Activated T-cell treated with anti-CD3 and anti-CD28 coated beads, Interleukin-2, amount 50 U/mL, for 4 hours (primary cell): ENCODE results near the gene ZBTB18. TPM values are rescaled to one million over a fixed set of nuclear protein-coding genes. Genes with fewer than 3 reads are reported as not detected.

Source experiments
- ATAC-seq, 2 donors: fragments of 200-7000 bp; cut with Tn5 transposase; one replicate each; pipeline ENCODE4 v1.10.0; 2021
- DNase-seq: peaks from one replicate; pipeline ENCODE4 v3.0.0-alpha.2; 2020
- H3K27me3 Mint-ChIP-seq: one replicate; pipeline ENCODE4 v1.8.0; 2021; ENCODE audit warnings: low read depth, mixed read lengths
- H3K36me3 Mint-ChIP-seq: one replicate; pipeline ENCODE4 v1.8.0; 2022; ENCODE audit warnings: mixed read lengths; ENCODE audit not compliant: insufficient read depth
- H3K4me1 Mint-ChIP-seq: one replicate; pipeline ENCODE4 v1.8.0; 2021; ENCODE audit warnings: low read depth, mixed read lengths
- H3K4me3 Mint-ChIP-seq: one replicate; pipeline ENCODE4 v1.8.0; 2021; ENCODE audit warnings: mild to moderate bottlenecking, moderate library complexity, mixed read lengths
- H3K9me3 Mint-ChIP-seq: one replicate; pipeline ENCODE4 v1.8.0; 2021; ENCODE audit warnings: mixed read lengths
- total RNA-seq, 3 donors: library from RNA; stranded (reverse); gene quantifications; one replicate each; pipeline ENCODE4 v1.2.1, GENCODE V29; 2021

Gene ZBTB18
- total RNA-seq, 3 donors from 2014 or later, result 4.9 to 6.5 (median 5.2) TPM

DNA sequence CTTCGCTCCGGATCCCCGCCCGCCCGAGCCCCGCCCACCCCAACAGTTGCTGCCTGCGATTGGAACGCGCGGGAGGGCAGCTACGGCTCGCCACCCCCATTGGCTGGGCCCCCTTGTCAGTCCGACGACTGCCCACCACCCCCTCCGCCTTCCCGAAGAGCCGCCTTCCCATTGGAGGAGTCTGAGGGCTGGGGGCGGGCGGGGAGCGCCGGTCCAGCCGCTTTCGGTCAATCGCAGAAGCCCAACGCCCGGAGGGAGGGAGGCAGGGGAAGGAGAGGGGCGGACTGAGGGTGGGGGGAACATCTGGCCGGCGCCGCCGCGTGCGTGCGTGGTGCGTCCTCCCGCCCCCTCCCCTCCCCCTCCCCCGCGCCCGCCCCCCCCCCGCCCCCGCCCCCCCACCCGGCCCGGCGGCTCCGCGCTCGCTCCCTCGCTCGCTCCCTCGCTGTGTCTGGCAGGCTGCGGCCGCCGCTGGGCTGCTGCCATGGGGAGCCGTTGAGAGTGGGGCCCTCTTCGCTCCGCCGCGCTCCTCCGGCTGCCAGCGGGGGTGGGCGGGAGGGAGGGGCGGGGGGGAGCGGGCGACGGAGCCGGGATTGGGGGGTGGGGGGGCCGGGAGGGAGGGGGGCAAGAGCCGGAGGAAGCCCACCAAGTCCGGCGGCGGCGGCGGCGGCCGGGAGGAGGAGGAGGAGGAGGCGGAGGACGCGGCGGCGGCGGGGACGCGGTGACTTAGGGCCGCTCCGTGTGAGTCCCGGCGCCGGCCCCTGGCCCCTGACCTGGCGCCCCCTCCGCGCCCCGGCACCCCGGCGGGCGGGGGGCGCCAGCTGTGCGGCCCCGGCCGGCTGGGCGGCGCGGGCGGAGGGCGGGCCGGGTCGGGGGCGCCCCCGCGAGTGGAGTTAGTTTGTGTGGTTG lies 2.6 kb upstream of the ZBTB18 start:
- DNase-seq, result peak; percentile 95
- no peaks in the 10 kb centered on the region for H3K36me3 Mint-ChIP-seq
- peaks cover 2% of the 10 kb centered on the region for H3K27me3 Mint-ChIP-seq
- H3K4me3 Mint-ChIP-seq, result peak overlapping the region; percentile 96
- peak; percentile 87 for ATAC-seq
- H3K4me1 Mint-ChIP-seq, result peaks cover 42% of the 10 kb centered on the region
- no peaks in the 10 kb centered on the region for H3K9me3 Mint-ChIP-seq

DNA sequence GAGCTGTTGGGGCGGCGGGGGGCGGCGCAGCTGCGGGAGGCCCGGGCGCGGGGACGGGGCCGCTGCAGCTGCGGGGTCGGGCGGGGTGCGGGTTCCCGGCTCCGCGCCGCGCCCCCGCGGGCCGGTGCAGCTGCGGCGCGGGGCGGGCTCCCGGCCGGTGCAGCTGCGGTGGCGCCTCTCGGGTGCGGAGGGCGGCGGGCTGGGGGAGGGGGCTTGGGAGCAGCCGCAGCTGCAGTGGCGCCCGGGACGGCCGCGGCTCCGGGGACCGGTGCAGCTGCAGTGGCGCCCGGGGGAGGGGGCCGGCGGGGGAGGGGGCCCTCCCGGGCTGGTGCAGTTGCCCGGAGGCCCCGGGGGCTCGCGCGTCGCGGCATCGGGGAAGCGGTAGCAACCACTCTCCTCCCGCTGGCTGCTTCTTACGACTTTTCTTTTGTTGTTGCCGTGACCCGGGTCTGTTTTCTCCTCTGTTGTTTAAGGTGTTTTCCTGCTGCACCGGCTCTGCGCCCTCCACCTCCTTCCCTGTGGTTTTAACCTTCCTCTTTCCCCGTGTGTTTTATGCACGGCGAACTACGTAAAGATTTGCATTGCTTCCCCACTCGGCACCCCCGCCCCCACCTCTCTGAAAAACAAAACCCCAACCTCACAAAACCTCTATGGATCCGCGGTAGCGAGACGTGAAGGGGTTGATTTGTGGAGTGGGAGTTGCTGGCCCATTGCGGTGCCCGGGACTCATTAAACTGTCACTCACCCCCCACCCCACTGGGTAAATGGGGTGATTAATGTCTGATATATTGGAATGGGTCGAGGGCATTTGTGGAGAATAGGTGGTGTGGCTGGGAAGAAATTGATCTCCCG lies 1.7 kb upstream of the ZBTB18 start:
- Mint-ChIP-seq H3K4me3 (peak overlapping the region; percentile 89), H3K4me1 (peaks cover 42% of the 10 kb centered on the region), H3K9me3 (no peaks in the 10 kb centered on the region), H3K27me3 (no peaks in the 10 kb centered on the region), H3K36me3 (no peaks in the 10 kb centered on the region)
- ATAC-seq (peak in 1 of 2 donors; percentile 0), DNase-seq (peak; percentile 19)

DNA sequence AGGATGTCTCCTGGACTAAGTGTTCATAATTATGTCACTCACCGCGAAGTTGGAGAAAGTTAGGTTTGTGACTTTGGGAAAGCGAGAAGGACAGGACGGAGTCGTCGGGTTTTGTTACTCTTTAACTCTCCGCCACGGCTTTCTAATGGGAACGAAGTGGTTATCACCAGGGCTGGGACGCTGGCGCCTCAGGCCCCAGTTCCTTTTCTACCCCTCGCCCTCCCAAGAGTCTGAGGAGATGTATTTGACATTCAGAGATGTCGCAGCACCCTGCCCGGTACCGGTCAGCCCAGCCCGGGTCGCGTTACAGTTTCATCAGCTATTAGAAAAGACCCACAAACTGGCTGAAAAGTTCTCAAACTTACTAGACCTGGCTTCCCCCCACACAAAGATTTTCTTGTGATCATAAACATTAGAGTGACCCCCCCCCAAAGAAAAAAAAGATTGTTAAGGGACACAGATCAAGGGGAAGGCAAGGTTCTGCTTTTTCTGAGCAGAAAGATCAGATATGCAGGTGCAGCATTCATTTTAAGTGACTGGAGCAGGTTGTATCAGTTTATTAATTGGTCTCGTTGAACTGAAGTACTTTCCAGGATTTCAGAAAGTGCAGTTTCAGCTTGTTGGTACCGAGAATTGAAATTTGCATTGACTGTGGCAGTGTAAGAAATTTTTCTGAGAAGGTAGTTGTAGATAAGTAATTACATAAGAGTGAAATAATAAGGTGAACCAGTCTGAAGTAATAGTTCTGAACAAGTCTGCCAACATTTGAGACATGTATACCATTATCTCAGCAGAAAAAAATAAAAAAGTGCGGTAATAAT lies 859 bp upstream of the ZBTB18 start:
- H3K4me1 Mint-ChIP-seq, result peaks cover 36% of the 10 kb centered on the region
- H3K27me3 Mint-ChIP-seq, result no peaks in the 10 kb centered on the region
- ATAC-seq, result no peak
- DNase-seq, result no peak
- no peaks in the 10 kb centered on the region for H3K9me3 Mint-ChIP-seq
- peak overlapping the region; percentile 89 for H3K4me3 Mint-ChIP-seq
- H3K36me3 Mint-ChIP-seq, result no peaks in the 10 kb centered on the region

DNA sequence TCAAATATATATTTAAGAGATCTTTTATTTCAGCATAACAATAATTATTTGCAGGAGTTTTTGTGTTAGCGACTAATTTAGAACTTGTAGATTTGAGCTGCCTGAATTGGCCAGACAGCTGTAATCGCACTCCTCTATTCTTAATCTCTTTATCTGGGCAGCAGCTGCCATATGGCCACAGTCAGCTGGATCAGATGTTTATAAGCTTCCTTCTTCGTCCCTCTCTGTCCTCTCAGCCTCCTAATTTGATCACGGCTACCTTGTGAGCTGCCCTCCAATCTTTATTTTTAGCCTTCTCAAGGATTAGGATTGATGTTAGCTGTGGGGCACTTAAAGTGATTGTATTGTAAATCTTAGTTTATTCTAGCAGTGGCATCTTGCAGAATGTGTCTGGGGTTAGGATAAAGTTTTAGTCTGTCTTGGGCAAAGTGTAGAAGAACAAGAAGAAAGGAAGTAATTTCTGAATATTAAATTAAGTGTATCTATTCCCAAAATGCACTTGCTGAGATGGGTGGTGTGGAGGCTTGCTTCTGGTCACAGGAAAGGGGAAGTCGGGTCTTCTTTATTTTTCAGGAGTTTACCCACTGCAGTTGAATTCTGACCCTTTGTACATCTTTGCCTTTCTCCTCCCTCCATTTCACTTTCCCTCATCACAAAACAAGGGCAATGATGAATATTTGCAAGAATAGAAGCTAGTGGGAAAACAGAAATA lies 1.1 kb downstream of the ZBTB18 start:
- Mint-ChIP-seq H3K36me3 (peaks cover 2% of the 10 kb centered on the region), H3K27me3 (no peaks in the 10 kb centered on the region), H3K4me3 (no peak overlapping the region), H3K4me1 (peaks cover 24% of the 10 kb centered on the region), H3K9me3 (no peaks in the 10 kb centered on the region)
- DNase-seq (no peak), ATAC-seq (no peak)

DNA sequence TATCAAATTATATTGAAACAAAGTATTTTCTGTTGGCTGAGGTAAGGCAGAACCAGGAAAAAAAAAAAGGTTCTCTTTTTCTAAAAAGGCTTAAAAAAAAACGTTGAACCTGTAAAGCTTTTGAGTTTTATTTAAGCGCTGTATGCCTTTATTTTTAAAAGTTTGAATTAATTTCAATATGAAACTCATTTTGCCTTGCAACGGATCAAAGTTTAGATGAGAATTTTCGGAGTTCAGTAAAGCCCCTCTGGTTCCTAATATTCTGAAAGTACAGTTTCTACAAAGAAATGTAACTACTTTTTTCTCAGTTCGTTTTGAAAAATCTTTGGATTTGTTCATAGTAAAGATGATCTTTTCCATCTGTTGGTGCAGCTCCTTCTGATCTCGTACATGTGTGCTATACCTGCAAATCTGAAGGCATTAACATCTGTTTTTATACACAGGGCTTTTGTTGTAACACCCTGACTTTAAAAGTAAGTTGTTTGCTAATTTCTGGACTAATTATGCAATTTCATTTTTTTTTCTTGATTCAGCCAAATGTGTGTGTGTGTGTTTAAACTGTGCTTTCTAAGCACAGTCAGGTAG lies 1.7 kb downstream of the ZBTB18 start:
- Mint-ChIP-seq H3K36me3 (peaks cover 2% of the 10 kb centered on the region), H3K27me3 (no peaks in the 10 kb centered on the region), H3K4me3 (no peak overlapping the region), H3K4me1 (peaks cover 21% of the 10 kb centered on the region), H3K9me3 (no peaks in the 10 kb centered on the region)
- DNase-seq (no peak), ATAC-seq (no peak)

DNA sequence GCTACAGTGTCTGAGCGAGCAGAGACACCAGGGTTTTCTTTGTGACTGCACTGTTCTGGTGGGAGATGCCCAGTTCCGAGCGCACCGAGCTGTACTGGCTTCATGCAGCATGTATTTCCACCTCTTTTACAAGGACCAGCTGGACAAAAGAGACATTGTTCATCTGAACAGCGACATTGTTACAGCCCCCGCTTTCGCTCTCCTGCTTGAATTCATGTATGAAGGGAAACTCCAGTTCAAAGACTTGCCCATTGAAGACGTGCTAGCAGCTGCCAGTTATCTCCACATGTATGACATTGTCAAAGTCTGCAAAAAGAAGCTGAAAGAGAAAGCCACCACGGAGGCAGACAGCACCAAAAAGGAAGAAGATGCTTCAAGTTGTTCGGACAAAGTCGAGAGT lies 2.7 kb downstream of the ZBTB18 start:
- DNase-seq (no peak), ATAC-seq (no peak)
- no peak overlapping the region for H3K4me3 Mint-ChIP-seq
- peaks cover 2% of the 10 kb centered on the region for H3K36me3 Mint-ChIP-seq
- H3K27me3 Mint-ChIP-seq, result no peaks in the 10 kb centered on the region
- H3K9me3 Mint-ChIP-seq, result no peaks in the 10 kb centered on the region
- H3K4me1 Mint-ChIP-seq, result peaks cover 21% of the 10 kb centered on the region

DNA sequence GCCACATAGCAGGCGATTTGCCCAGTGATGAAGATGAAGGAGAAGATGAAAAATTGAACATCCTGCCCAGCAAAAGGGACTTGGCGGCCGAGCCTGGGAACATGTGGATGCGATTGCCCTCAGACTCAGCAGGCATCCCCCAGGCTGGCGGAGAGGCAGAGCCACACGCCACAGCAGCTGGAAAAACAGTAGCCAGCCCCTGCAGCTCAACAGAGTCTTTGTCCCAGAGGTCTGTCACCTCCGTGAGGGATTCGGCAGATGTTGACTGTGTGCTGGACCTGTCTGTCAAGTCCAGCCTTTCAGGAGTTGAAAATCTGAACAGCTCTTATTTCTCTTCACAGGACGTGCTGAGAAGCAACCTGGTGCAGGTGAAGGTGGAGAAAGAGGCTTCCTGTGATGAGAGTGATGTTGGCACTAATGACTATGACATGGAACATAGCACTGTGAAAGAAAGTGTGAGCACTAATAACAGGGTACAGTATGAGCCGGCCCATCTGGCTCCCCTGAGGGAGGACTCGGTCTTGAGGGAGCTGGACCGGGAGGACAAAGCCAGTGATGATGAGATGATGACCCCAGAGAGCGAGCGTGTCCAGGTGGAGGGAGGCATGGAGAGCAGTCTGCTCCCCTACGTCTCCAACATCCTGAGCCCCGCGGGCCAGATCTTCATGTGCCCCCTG lies 3.3 kb downstream of the ZBTB18 start:
- ATAC-seq (no peak), DNase-seq (no peak)
- Mint-ChIP-seq H3K4me3 (no peak overlapping the region), H3K36me3 (peaks cover 2% of the 10 kb centered on the region), H3K9me3 (no peaks in the 10 kb centered on the region), H3K27me3 (no peaks in the 10 kb centered on the region), H3K4me1 (peaks cover 21% of the 10 kb centered on the region)

DNA sequence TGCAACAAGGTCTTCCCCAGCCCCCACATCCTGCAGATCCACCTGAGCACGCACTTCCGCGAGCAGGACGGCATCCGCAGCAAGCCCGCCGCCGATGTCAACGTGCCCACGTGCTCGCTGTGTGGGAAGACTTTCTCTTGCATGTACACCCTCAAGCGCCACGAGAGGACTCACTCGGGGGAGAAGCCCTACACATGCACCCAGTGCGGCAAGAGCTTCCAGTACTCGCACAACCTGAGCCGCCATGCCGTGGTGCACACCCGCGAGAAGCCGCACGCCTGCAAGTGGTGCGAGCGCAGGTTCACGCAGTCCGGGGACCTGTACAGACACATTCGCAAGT lies 3.8 kb downstream of the ZBTB18 start:
- Mint-ChIP-seq H3K9me3 (no peaks in the 10 kb centered on the region), H3K4me3 (no peak overlapping the region), H3K27me3 (no peaks in the 10 kb centered on the region)

DNA sequence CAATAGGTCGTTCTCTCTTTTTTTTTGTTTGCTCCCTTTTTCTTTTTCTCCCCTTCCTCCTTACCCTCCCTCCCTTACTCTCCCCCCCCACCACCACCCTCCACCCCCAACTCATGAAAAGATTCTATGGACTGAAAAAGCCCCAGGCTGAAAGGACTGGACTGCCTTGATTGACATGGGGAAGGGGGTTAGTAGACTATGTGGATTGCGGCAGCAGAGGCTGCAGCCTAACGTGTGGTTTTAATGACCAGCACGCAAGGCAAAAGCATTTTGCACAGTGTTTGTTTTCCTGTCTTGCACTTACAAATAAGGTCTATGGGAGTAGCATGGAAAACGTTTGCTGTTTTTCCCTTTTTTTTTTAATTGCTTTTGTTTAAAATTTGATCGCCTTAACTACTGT lies 5.5 kb downstream of the ZBTB18 start:
- peaks cover 2% of the 10 kb centered on the region for H3K36me3 Mint-ChIP-seq
- ATAC-seq, result no peak
- H3K27me3 Mint-ChIP-seq, result no peaks in the 10 kb centered on the region
- H3K4me1 Mint-ChIP-seq, result peaks cover 4% of the 10 kb centered on the region
- H3K4me3 Mint-ChIP-seq, result no peak overlapping the region
- DNase-seq, result no peak
- no peaks in the 10 kb centered on the region for H3K9me3 Mint-ChIP-seq

More for the DNA sequence above, 3.8 kb downstream of the ZBTB18 start:
- ATAC-seq (peak in 1 of 2 donors; percentile 30), DNase-seq (peak; percentile 24)
- Mint-ChIP-seq H3K36me3 (peaks cover 2% of the 10 kb centered on the region), H3K4me1 (peaks cover 18% of the 10 kb centered on the region)

DNA sequence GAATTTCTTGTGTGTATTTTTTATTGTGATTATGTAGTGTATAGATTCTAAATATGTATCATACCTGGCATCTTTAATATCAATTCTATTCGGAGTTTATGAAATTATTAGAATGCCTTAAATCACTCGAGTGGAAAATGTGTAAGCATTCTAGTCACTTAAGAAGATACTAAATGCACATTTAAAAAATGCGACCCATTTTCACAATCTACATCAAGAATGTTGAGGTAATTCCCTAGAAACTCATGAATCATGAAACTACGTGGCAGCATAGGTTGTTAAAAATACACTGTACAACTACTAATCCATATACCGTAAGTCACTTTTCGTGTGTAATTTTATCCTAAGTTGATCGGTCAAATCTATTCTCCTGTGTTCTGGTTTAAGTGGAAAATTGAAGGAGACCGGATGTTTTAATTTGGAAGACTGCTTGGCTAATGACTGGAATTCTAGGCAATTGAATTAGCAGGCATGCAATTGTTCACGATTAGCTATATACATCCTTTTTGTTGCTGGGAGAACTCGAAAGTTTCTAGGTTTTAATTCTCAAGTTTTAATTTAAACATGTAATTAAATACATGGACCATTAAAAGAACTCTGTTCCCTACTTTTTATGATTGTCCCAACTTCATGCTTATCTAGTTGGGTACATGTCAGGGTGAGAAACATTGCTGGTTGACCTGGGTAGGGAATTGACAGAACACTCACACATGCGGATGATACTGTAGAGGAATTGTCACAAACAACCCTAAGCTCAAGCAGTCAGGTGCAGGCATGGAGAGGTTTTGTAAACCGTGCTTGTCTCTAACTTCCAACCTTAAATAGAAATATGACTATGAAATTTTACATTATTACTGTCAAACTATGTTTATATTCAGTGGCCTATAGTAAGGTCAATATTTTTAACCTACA lies 6.6 kb downstream of the ZBTB18 start:
- H3K27me3 Mint-ChIP-seq, result no peaks in the 10 kb centered on the region
- H3K9me3 Mint-ChIP-seq, result no peaks in the 10 kb centered on the region
- DNase-seq, result no peak
- no peak for ATAC-seq
- H3K4me1 Mint-ChIP-seq, result peaks cover 4% of the 10 kb centered on the region
- peaks cover 2% of the 10 kb centered on the region for H3K36me3 Mint-ChIP-seq
- no peak overlapping the region for H3K4me3 Mint-ChIP-seq

DNA sequence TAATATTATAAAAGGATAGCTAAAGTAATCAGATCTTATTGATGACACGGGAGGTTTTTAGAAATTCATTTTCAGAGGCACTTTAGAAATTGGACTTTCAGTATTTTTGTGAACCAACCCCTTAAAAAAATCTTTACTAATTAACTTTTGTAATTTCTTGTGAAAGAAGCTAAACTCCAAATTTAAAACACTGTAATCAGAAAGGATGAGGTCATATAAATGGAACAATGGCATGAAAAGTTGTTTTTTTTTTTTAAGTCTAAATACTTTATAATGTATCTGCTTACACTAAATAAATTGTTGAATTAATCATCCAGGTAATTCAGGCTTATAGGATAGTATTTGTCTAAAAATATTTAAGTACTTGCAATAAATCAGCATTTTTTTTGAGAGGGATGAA lies 9.0 kb downstream of the ZBTB18 start:
- H3K9me3 Mint-ChIP-seq, result no peaks in the 10 kb centered on the region
- no peak for ATAC-seq
- H3K36me3 Mint-ChIP-seq, result peaks cover 2% of the 10 kb centered on the region
- H3K27me3 Mint-ChIP-seq, result no peaks in the 10 kb centered on the region
- no peak for DNase-seq
- H3K4me1 Mint-ChIP-seq, result peaks cover 4% of the 10 kb centered on the region
- no peak overlapping the region for H3K4me3 Mint-ChIP-seq

DNA sequence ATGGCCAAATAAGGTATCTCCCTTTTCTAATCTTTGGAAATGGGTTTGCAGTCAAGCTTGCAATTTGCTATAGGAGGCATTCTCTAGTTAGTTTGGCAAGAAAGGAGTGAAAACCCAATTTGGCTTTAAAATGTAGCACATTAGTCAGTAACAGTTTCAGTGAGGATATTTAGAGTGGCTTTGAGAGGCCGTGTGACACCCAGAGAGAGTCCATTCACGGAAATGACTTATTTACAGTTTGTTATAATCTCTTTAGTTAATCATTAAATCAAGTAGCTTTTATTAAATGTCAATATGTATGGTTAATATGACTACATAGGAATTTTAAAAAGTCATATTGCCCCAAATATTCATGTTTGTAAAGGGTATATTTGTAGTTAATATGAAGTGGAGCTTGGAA lies 9.6 kb downstream of the ZBTB18 start:
- ATAC-seq, result no peak
- no peak overlapping the region for H3K4me3 Mint-ChIP-seq
- no peaks in the 10 kb centered on the region for H3K27me3 Mint-ChIP-seq
- no peaks in the 10 kb centered on the region for H3K9me3 Mint-ChIP-seq
- H3K36me3 Mint-ChIP-seq, result peaks cover 2% of the 10 kb centered on the region
- H3K4me1 Mint-ChIP-seq, result peaks cover 3% of the 10 kb centered on the region
- no peak for DNase-seq
